PC-3 (cell line): ENCODE results near the gene OCA2.

ENCODE experiments used
- EZH2 ChIP-seq: fragments of 300-600 bp; sonication (generic); IDR thresholded peaks from one replicate; pipeline ENCODE4 v1.6.1; 2017; ENCODE audit warnings: antibody characterized with exemption, mild to moderate bottlenecking, low read length; ENCODE audit not compliant: unreplicated experiment
- TF ChIP-seq, protein P1 (sequence below): fragments of 300-600 bp; sonication (generic); conservative IDR thresholded peaks from 2 replicates; pipeline ENCODE4 v1.5.1; 2017; ENCODE audit warnings: antibody characterized with exemption, low read depth, mild to moderate bottlenecking, low read length

DNA sequence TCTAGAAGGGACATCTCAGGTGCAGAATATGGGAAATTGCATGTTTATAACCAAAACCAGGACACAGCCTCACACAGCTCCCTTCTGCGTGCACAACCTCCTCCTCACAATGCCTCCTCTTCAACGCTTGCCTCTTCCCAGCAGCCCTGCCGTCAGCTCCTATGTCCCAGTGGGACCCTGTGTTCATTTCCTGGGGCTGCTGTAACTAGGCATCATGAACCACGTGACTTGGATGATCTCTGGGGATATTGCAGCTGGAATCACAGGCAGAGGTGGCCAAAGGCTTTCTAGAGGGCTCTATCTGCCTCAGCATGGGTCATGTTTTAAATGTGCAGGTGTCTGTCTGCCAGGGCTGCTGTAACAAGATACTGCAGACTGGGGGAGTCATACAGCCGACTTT is 375.3 kb downstream of the OCA2 start:
- TF ChIP-seq EZH2, result no peak
- TF ChIP-seq, protein P1, sequence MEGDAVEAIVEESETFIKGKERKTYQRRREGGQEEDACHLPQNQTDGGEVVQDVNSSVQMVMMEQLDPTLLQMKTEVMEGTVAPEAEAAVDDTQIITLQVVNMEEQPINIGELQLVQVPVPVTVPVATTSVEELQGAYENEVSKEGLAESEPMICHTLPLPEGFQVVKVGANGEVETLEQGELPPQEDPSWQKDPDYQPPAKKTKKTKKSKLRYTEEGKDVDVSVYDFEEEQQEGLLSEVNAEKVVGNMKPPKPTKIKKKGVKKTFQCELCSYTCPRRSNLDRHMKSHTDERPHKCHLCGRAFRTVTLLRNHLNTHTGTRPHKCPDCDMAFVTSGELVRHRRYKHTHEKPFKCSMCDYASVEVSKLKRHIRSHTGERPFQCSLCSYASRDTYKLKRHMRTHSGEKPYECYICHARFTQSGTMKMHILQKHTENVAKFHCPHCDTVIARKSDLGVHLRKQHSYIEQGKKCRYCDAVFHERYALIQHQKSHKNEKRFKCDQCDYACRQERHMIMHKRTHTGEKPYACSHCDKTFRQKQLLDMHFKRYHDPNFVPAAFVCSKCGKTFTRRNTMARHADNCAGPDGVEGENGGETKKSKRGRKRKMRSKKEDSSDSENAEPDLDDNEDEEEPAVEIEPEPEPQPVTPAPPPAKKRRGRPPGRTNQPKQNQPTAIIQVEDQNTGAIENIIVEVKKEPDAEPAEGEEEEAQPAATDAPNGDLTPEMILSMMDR, result no peak
